Uterus (tissue), 4 donors: Measurements from ENCODE around the gene ESRRB. TPM values are rescaled to one million over a fixed set of nuclear protein-coding genes. Genes with fewer than 3 reads are reported as not detected.

Experiments used
- DNase-seq, 2 donors: peaks; one replicate each; pipeline ENCODE4 v3.0.0-alpha.2; 2019 to 2020
- H3K27ac ChIP-seq, 2 donors: fragments of 200-600 bp; sonication (generic); 1 replicate in 1 of 2; 2 replicates in 1 of 2; pipeline ENCODE4 v1.5.1; 2016 to 2018
- H3K27me3 ChIP-seq, 2 donors: fragments of 200-600 bp; sonication (generic); one replicate each; pipeline ENCODE4 v1.5.1; 2018 to 2019; ENCODE audit warnings: control low read depth in 1 of 2
- H3K36me3 ChIP-seq, 2 donors: fragments of 200-600 bp; sonication (generic); one replicate each; pipeline ENCODE4 v1.5.1; 2019; ENCODE audit warnings: control low read depth in 1 of 2
- H3K4me1 ChIP-seq, 2 donors: fragments of 200-600 bp; sonication (generic); one replicate each; pipeline ENCODE4 v1.5.1; 2018 to 2019; ENCODE audit warnings: control low read depth in 1 of 2
- H3K4me3 ChIP-seq, 2 donors: fragments of 200-600 bp; sonication (generic); 1 replicate in 1 of 2; 2 replicates in 1 of 2; pipeline ENCODE4 v1.5.1; 2018 to 2019; ENCODE audit warnings: mild to moderate bottlenecking in 1 of 2
- H3K9me3 ChIP-seq, 2 donors: fragments of 200-600 bp; sonication (generic); one replicate each; pipeline ENCODE4 v1.5.1; 2019; ENCODE audit warnings: control low read depth in 1 of 2
- POLR2A ChIP-seq, 2 donors: fragments of 450-650 bp; IDR thresholded peaks; one replicate each; pipeline ENCODE4 v1.6.1; 2016; ENCODE audit warnings: antibody characterized with exemption in 2 of 2, mild to moderate bottlenecking in 1 of 2, moderate library complexity in 1 of 2
- intact Hi-C: fragments of 100-400 bp; cut with DNase I; formaldehyde crosslinking; loops from one replicate; pipeline ENCODE4 v1.15.1; 2023; ENCODE audit warnings: low total_unique reads
- total RNA-seq, 4 donors: library from RNA; depleted of rRNA in 3 of 4; stranded (reverse); fragments of >200 nt in 3 of 4; gene quantifications; one replicate each; pipeline versions ENCODE4 v1.1.0 to v1.2.4, GENCODE V29; 2014 to 2023
- TF ChIP-seq, protein P1 (sequence below), 4 experiments: fragments of 200-600 bp in 2 of 4; fragments of 450-650 bp in 2 of 4; sonication (generic) in 2 of 4; IDR thresholded peaks; one replicate each; pipeline ENCODE4 v1.5.1; 2016 to 2019; ENCODE audit warnings: antibody characterized with exemption in 4 of 4, mild to moderate bottlenecking in 2 of 4, moderate library complexity in 1 of 4
- donor health status: DM: yes; HTN: yes; CAD: no.

ESRRB gene
- total RNA-seq, 4 donors from 2014 or later, result not detected

- TF ChIP-seq POLR2A (IDR thresholded peaks at IDR 0.05), result no peak
- TF ChIP-seq, protein P1, sequence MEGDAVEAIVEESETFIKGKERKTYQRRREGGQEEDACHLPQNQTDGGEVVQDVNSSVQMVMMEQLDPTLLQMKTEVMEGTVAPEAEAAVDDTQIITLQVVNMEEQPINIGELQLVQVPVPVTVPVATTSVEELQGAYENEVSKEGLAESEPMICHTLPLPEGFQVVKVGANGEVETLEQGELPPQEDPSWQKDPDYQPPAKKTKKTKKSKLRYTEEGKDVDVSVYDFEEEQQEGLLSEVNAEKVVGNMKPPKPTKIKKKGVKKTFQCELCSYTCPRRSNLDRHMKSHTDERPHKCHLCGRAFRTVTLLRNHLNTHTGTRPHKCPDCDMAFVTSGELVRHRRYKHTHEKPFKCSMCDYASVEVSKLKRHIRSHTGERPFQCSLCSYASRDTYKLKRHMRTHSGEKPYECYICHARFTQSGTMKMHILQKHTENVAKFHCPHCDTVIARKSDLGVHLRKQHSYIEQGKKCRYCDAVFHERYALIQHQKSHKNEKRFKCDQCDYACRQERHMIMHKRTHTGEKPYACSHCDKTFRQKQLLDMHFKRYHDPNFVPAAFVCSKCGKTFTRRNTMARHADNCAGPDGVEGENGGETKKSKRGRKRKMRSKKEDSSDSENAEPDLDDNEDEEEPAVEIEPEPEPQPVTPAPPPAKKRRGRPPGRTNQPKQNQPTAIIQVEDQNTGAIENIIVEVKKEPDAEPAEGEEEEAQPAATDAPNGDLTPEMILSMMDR (IDR thresholded peaks at IDR 0.05), result peak; percentile 65 to 82 (median 74)
- peaks cover 0 to 3% of the 10 kb centered on the region in 2 donors for H3K4me1 ChIP-seq
- H3K4me3 ChIP-seq, result no peak overlapping the region
- H3K27me3 ChIP-seq, result no peaks in the 10 kb centered on the region
- DNase-seq, result peak; percentile 18 to 44
- intact Hi-C loops, result no loop called here
- no peaks in the 10 kb centered on the region for H3K36me3 ChIP-seq
- H3K27ac ChIP-seq, result no peak overlapping the region
- no peaks in the 10 kb centered on the region for H3K9me3 ChIP-seq
Measured at GRCh38 chr14:76352639-76353281, 23.2 kb upstream of the ESRRB start.

- H3K27ac ChIP-seq, result no peak overlapping the region
- H3K9me3 ChIP-seq, result no peaks in the 10 kb centered on the region
- no peaks in the 10 kb centered on the region for H3K27me3 ChIP-seq
- intact Hi-C loops, result no loop called here
- peaks cover 0 to 3% of the 10 kb centered on the region in 2 donors for H3K4me1 ChIP-seq
- no peak overlapping the region for H3K4me3 ChIP-seq
- H3K36me3 ChIP-seq, result no peaks in the 10 kb centered on the region
- TF ChIP-seq, protein P1 (IDR thresholded peaks at IDR 0.05), result no peak
- no peak for TF ChIP-seq POLR2A (IDR thresholded peaks at IDR 0.05)
- no peak for DNase-seq
Measured at GRCh38 chr14:76354310-76354709, 21.6 kb upstream of the ESRRB start.

DNA sequence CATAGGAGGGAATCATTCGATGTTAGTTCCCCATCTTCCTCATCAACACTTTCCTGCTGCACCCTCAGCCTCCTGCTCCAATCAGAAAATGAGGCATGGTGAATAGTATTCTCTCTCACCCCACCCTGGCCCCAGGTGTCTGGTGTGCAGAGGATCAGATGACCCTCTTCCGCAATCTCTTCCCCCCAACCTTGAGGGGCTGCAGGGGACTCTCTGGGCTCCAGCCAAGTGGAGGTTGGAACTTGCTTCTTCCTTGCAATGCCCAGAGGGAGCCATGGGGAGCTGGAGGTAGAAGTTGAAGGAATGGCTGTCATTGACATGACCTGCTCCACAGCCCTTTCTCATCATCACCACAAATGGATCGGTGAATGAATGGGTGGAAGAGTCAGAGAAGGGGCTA is 20.2 kb upstream of the ESRRB start:
- H3K4me3 ChIP-seq, result no peak overlapping the region
- no peak overlapping the region for H3K27ac ChIP-seq
- peaks cover 0 to 3% of the 10 kb centered on the region in 2 donors for H3K4me1 ChIP-seq
- intact Hi-C loops, result no loop called here
- no peak for DNase-seq
- no peaks in the 10 kb centered on the region for H3K27me3 ChIP-seq
- TF ChIP-seq POLR2A (IDR thresholded peaks at IDR 0.05), result no peak
- TF ChIP-seq, protein P1 (IDR thresholded peaks at IDR 0.05), result no peak
- H3K9me3 ChIP-seq, result no peaks in the 10 kb centered on the region
- H3K36me3 ChIP-seq, result no peaks in the 10 kb centered on the region

GRCh38 chr14:76371066-76371465 is 4.9 kb upstream of the ESRRB start:
- no peak overlapping the region for H3K4me3 ChIP-seq
- H3K9me3 ChIP-seq, result no peaks in the 10 kb centered on the region
- no peak overlapping the region for H3K27ac ChIP-seq
- H3K36me3 ChIP-seq, result no peaks in the 10 kb centered on the region
- TF ChIP-seq, protein P1 (IDR thresholded peaks at IDR 0.05), result no peak
- TF ChIP-seq POLR2A (IDR thresholded peaks at IDR 0.05), result no peak
- H3K4me1 ChIP-seq, result no peaks in the 10 kb centered on the region
- DNase-seq, result no peak
- intact Hi-C loops, result no loop called here
- H3K27me3 ChIP-seq, result no peaks in the 10 kb centered on the region

- Histone ChIP-seq H3K9me3 (no peaks in the 10 kb centered on the region), H3K27me3 (peaks cover 0 to 22% of the 10 kb centered on the region in 2 donors), H3K4me3 (no peak overlapping the region), H3K36me3 (no peaks in the 10 kb centered on the region), H3K27ac (no peak overlapping the region), H3K4me1 (peaks cover 0 to 8% of the 10 kb centered on the region in 2 donors)
- TF ChIP-seq POLR2A (IDR thresholded peaks at IDR 0.05), result no peak
- TF ChIP-seq, protein P1 (IDR thresholded peaks at IDR 0.05), result no peak
- intact Hi-C loops, result no loop called here
- no peak for DNase-seq
Measured at GRCh38 chr14:76373456-76373855, 2.5 kb upstream of the ESRRB start.
